ENCODE measurements around the gene LDB2. TPM values are rescaled to one million over a fixed set of nuclear protein-coding genes. Genes with fewer than 3 reads are reported as not detected.
"Not testable (repeated sequence)": the region's sequence is repeated elsewhere in the genome, so short reads cannot be mapped to it uniquely, and the experiment has no call there.

LDB2 gene
- total RNA-seq, 1 donor from 2014 or later: 4.9 TPM

DNA sequence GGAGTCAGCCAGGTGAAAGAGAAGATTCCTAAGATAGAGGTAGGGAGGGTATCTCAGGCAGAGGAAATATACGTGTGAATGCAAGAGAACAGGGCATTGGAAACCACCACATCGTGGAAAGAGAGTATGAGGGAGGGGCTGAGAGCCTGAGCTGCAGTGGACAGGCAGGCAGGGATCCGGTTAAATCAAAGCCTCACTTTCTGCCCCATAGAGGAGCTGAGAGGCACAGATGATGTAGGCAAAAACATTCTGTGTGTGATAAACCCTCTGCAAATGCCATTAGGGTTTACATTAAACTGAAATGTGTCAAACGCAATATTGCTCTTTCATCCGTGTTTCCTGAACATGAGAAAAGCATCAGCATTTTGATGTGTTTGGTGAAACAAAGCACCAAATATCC, 374.0 kb downstream of the LDB2 start:
- DNase-seq (ENCODE audit: low read depth) (no peak), FAIRE-seq (no peak)
- Histone ChIP-seq H3K36me3 (ENCODE audit: insufficient read depth, low read length) (no peaks in the 10 kb centered on the region), H3K79me2 (ENCODE audit: insufficient read depth, low read length) (no peaks in the 10 kb centered on the region), H3K27ac (ENCODE audit: low read depth, low read length) (no peak overlapping the region), H3K9me3 (ENCODE audit: insufficient read depth, low read depth, low read length) (no peaks in the 10 kb centered on the region), H2AFZ (ENCODE audit: low read depth, low read length) (no peak overlapping the region), H3K4me1 (ENCODE audit: insufficient read depth, low read length) (no peaks in the 10 kb centered on the region), H3K4me2 (ENCODE audit: low read length) (no peak overlapping the region), H4K20me1 (ENCODE audit: insufficient read depth, low read length) (no peaks in the 10 kb centered on the region), H3K9ac (ENCODE audit: low read length) (no peak overlapping the region), H3K27me3 (ENCODE audit: insufficient read depth, low read length) (peaks cover 3% of the 10 kb centered on the region), H3K4me3 (ENCODE audit: insufficient read depth, low read depth, low read length) (no peak overlapping the region)
- H3K4me1 Mint-ChIP-seq (ENCODE audit: low read depth, unreplicated experiment): no peaks in the 10 kb centered on the region
- H3K9me3 Mint-ChIP-seq (ENCODE audit: unreplicated experiment): no peaks in the 10 kb centered on the region
- H3K4me3 Mint-ChIP-seq (ENCODE audit: unreplicated experiment): no peak overlapping the region
- H3K27ac Mint-ChIP-seq (ENCODE audit: unreplicated experiment): no peak overlapping the region
- H3K36me3 Mint-ChIP-seq (ENCODE audit: low read depth, unreplicated experiment): peaks cover 3% of the 10 kb centered on the region
- TF ChIP-seq, protein P1, sequence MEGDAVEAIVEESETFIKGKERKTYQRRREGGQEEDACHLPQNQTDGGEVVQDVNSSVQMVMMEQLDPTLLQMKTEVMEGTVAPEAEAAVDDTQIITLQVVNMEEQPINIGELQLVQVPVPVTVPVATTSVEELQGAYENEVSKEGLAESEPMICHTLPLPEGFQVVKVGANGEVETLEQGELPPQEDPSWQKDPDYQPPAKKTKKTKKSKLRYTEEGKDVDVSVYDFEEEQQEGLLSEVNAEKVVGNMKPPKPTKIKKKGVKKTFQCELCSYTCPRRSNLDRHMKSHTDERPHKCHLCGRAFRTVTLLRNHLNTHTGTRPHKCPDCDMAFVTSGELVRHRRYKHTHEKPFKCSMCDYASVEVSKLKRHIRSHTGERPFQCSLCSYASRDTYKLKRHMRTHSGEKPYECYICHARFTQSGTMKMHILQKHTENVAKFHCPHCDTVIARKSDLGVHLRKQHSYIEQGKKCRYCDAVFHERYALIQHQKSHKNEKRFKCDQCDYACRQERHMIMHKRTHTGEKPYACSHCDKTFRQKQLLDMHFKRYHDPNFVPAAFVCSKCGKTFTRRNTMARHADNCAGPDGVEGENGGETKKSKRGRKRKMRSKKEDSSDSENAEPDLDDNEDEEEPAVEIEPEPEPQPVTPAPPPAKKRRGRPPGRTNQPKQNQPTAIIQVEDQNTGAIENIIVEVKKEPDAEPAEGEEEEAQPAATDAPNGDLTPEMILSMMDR (IDR thresholded peaks at IDR 0.05; ENCODE audit: insufficient read depth, low read depth, low read length): no peak
- H3K27me3 Mint-ChIP-seq (ENCODE audit: low read depth, unreplicated experiment): peaks cover 8% of the 10 kb centered on the region

DNA sequence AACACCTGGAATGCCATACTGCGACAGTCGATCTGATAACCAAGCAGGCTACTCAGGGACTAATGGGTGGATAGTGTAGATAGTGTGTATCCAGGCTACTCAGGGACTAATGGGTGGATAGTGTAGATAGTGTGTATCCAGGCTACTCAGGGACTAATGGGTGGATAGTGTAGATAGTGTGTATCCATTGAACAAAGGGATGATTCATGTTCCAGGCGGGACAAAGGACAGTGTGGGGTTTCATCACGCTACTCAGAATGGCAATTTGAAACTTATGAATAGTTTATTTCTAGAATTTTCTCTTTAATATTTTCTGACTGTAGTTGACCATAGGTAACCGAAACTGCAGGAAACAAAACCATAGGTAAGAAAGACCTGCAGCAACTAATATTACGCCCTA, 374.9 kb downstream of the LDB2 start:
- FAIRE-seq; H3K36me3 Mint-ChIP-seq (ENCODE audit: low read depth, unreplicated experiment); H3K4me1 Mint-ChIP-seq (ENCODE audit: low read depth, unreplicated experiment); H3K9ac ChIP-seq (ENCODE audit: low read length); H3K4me3 Mint-ChIP-seq (ENCODE audit: unreplicated experiment); H3K4me1 ChIP-seq (ENCODE audit: insufficient read depth, low read length); H3K27ac ChIP-seq (ENCODE audit: low read depth, low read length); H3K27me3 Mint-ChIP-seq (ENCODE audit: low read depth, unreplicated experiment); H3K79me2 ChIP-seq (ENCODE audit: insufficient read depth, low read length); H3K36me3 ChIP-seq (ENCODE audit: insufficient read depth, low read length); H3K9me3 Mint-ChIP-seq (ENCODE audit: unreplicated experiment); H2AFZ ChIP-seq (ENCODE audit: low read depth, low read length); H4K20me1 ChIP-seq (ENCODE audit: insufficient read depth, low read length); H3K4me3 ChIP-seq (ENCODE audit: insufficient read depth, low read depth, low read length); H3K27ac Mint-ChIP-seq (ENCODE audit: unreplicated experiment); DNase-seq (ENCODE audit: low read depth); H3K27me3 ChIP-seq (ENCODE audit: insufficient read depth, low read length); H3K4me2 ChIP-seq (ENCODE audit: low read length); H3K9me3 ChIP-seq (ENCODE audit: insufficient read depth, low read depth, low read length): not testable (repeated sequence)

DNA sequence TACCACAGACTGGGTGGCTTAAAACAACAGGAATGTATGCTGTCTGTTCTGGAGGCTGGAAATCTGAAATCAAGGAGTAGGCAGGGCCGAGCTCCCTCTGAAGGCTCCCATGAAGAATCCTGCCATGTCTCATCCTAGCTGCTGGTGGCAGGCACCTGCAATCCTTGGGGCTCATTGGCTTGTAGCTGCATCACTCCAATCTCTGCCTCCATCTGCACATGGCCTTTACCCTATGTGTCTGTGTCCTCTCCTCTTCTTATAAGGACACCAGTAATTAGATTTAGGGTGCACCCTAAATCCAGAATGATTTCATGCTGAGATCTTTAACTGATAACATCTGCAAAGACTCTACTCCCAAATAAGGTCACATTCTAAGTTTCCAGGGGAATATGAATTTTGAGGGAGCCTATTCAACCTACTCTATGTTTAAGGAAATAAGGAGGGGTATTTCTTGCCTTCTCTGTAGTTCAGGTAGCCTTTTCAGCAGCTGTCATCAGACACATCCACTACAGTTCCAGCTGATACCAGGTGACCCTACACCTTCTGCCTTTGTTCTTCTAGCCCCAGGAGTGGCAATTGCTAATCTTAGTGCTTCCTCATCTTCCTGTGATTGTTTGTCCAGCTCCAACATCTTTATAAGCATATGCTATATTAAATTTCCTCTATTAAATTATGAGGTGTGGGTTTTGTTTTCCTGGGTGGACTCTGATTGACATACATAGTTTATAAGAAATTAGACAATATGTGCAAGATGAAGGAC, 377.1 kb downstream of the LDB2 start:
- no peak overlapping the region for H3K27ac ChIP-seq (ENCODE audit: low read depth, low read length)
- DNase-seq (ENCODE audit: low read depth) (no peak), FAIRE-seq (no peak)
- Mint-ChIP-seq H3K27ac (ENCODE audit: unreplicated experiment) (no peak overlapping the region), H3K9me3 (ENCODE audit: unreplicated experiment) (no peaks in the 10 kb centered on the region), H3K4me1 (ENCODE audit: low read depth, unreplicated experiment) (no peaks in the 10 kb centered on the region), H3K4me3 (ENCODE audit: unreplicated experiment) (no peak overlapping the region), H3K36me3 (ENCODE audit: low read depth, unreplicated experiment) (no peaks in the 10 kb centered on the region), H3K27me3 (ENCODE audit: low read depth, unreplicated experiment) (peaks cover 6% of the 10 kb centered on the region)
- no peaks in the 10 kb centered on the region for H3K36me3 ChIP-seq (ENCODE audit: insufficient read depth, low read length)
- TF ChIP-seq, protein P1 (IDR thresholded peaks at IDR 0.05; ENCODE audit: insufficient read depth, low read depth, low read length): no peak
- no peak for TF ChIP-seq EZH2 (IDR thresholded peaks at IDR 0.05; ENCODE audit: insufficient read depth, low read length)
- H2AFZ ChIP-seq (ENCODE audit: low read depth, low read length): no peak overlapping the region
- H3K9me3 ChIP-seq (ENCODE audit: insufficient read depth, low read depth, low read length): no peaks in the 10 kb centered on the region
- no peaks in the 10 kb centered on the region for H3K4me1 ChIP-seq (ENCODE audit: insufficient read depth, low read length)
- no peaks in the 10 kb centered on the region for H3K79me2 ChIP-seq (ENCODE audit: insufficient read depth, low read length)
- H3K9ac ChIP-seq (ENCODE audit: low read length): no peak overlapping the region
- H3K27me3 ChIP-seq (ENCODE audit: insufficient read depth, low read length): peaks cover 3% of the 10 kb centered on the region
- no peak overlapping the region for H3K4me3 ChIP-seq (ENCODE audit: insufficient read depth, low read depth, low read length)
- H3K4me2 ChIP-seq (ENCODE audit: low read length): no peak overlapping the region
- no peaks in the 10 kb centered on the region for H4K20me1 ChIP-seq (ENCODE audit: insufficient read depth, low read length)

Data from astrocyte (in vitro differentiated cells and primary cell).